Mesenchymal stem cell (in vitro differentiated cells and primary cell): ENCODE results near the gene ARFGAP1.

ENCODE experiments used
- DNase-seq: peaks from one replicate; pipeline ENCODE4 v3.0.0-alpha.2; 2013
- H2AFZ ChIP-seq: one replicate; pipeline ENCODE4 v1.6.1; 2013; ENCODE audit warnings: low read depth, mild to moderate bottlenecking, control low read depth, inconsistent platforms, low read length, moderate library complexity
- H2AK5ac ChIP-seq: 2 replicates; pipeline ENCODE4 v1.6.1; 2013; ENCODE audit warnings: low read length, moderate library complexity, mild to moderate bottlenecking, inconsistent platforms; ENCODE audit not compliant: severe bottlenecking
- H2BK120ac ChIP-seq: one replicate; pipeline ENCODE4 v1.6.1; 2013; ENCODE audit warnings: low read depth, mild to moderate bottlenecking, inconsistent platforms, low read length, moderate library complexity
- H2BK12ac ChIP-seq, 2 experiments: one replicate each; pipeline ENCODE4 v1.6.1; 2013; ENCODE audit warnings: inconsistent platforms in 2 of 2, low read length in 2 of 2, mild to moderate bottlenecking in 2 of 2, moderate library complexity in 2 of 2, control low read depth in 1 of 2
- H2BK15ac ChIP-seq: one replicate; pipeline ENCODE4 v1.6.1; 2013; ENCODE audit warnings: mild to moderate bottlenecking, low read depth, inconsistent platforms; ENCODE audit not compliant: poor library complexity, severe bottlenecking
- H2BK5ac ChIP-seq: 2 replicates; pipeline ENCODE4 v1.6.1; 2013; ENCODE audit warnings: low read depth, mild to moderate bottlenecking, low read length, control low read depth, inconsistent platforms; ENCODE audit not compliant: poor library complexity, severe bottlenecking
- H3K14ac ChIP-seq, 2 experiments: one replicate each; pipeline ENCODE4 v1.6.1; 2013; ENCODE audit warnings: inconsistent platforms in 2 of 2, low read length in 2 of 2, control low read depth in 1 of 2, mild to moderate bottlenecking in 1 of 2, moderate library complexity in 1 of 2
- H3K18ac ChIP-seq, 2 experiments: one replicate each; pipeline ENCODE4 v1.6.1; 2013; ENCODE audit warnings: inconsistent platforms in 2 of 2, low read length in 2 of 2, control low read depth in 1 of 2, low read depth in 1 of 2, mild to moderate bottlenecking in 1 of 2
- H3K23ac ChIP-seq, 2 experiments: one replicate each; pipeline ENCODE4 v1.6.1; 2013; ENCODE audit warnings: inconsistent platforms in 2 of 2, low read length in 2 of 2, mild to moderate bottlenecking in 2 of 2, moderate library complexity in 2 of 2, control low read depth in 1 of 2
- H3K27ac ChIP-seq: 2 replicates; pipeline ENCODE4 v1.5.1; 2013; ENCODE audit warnings: mild to moderate bottlenecking, moderate library complexity, low read length, control low read depth, inconsistent platforms; ENCODE audit not compliant: poor library complexity, severe bottlenecking
- H3K27me3 ChIP-seq, 2 experiments: 2 replicates each; pipeline versions ENCODE4 v1.6.1 to v1.7.0; 2013; ENCODE audit warnings: low read length in 2 of 2, mild to moderate bottlenecking in 2 of 2, moderate library complexity in 2 of 2, control low read depth in 1 of 2, inconsistent platforms in 1 of 2; ENCODE audit not compliant: control insufficient read depth in 1 of 2, insufficient read depth in 1 of 2
- H3K36me3 ChIP-seq, 2 experiments: 2 replicates each; pipeline versions ENCODE4 v1.6.1 to v1.7.0; 2013; ENCODE audit warnings: low read length in 2 of 2, control low read depth in 1 of 2, inconsistent platforms in 1 of 2, low read depth in 1 of 2, mild to moderate bottlenecking in 1 of 2; ENCODE audit not compliant: insufficient read depth in 2 of 2, control insufficient read depth in 1 of 2
- H3K4ac ChIP-seq, 2 experiments: one replicate each; pipeline ENCODE4 v1.6.1; 2013; ENCODE audit warnings: inconsistent platforms in 2 of 2, low read length in 2 of 2, mild to moderate bottlenecking in 2 of 2, moderate library complexity in 2 of 2, control low read depth in 1 of 2, low read depth in 1 of 2
- H3K4me1 ChIP-seq: 2 replicates; pipeline ENCODE4 v1.6.1; 2013; ENCODE audit warnings: low read depth, low read length, control low read depth; ENCODE audit not compliant: control insufficient read depth, insufficient read depth
- H3K4me2 ChIP-seq: 2 replicates; pipeline ENCODE4 v1.6.1; 2013; ENCODE audit warnings: low read length, mild to moderate bottlenecking, inconsistent platforms; ENCODE audit not compliant: poor library complexity, severe bottlenecking
- H3K4me3 ChIP-seq, 2 experiments: 2 replicates each; pipeline versions ENCODE4 v1.5.1 to v1.7.0; 2013; ENCODE audit warnings: low read length in 2 of 2, mild to moderate bottlenecking in 2 of 2, control low read depth in 1 of 2, low read depth in 1 of 2; ENCODE audit not compliant: insufficient read depth in 1 of 2
- H3K79me1 ChIP-seq: replicated peaks from 2 replicates; pipeline ENCODE4 v1.6.1; 2013; ENCODE audit warnings: mild to moderate bottlenecking, control low read depth, low read length, inconsistent platforms; ENCODE audit not compliant: poor library complexity, severe bottlenecking
- H3K9ac ChIP-seq: 2 replicates; pipeline ENCODE4 v1.7.0; 2013; ENCODE audit warnings: mild to moderate bottlenecking, low read length, moderate library complexity
- H3K9me3 ChIP-seq: 2 replicates; pipeline ENCODE4 v1.7.0; 2013; ENCODE audit warnings: mild to moderate bottlenecking, low read length; ENCODE audit not compliant: control insufficient read depth
- H4K8ac ChIP-seq: one replicate; pipeline ENCODE4 v1.6.1; 2013; ENCODE audit warnings: inconsistent platforms, mild to moderate bottlenecking, low read length, moderate library complexity
- H4K91ac ChIP-seq: one replicate; pipeline ENCODE4 v1.6.1; 2013; ENCODE audit warnings: mild to moderate bottlenecking, low read length, inconsistent platforms
- WGBS: methylation state at CpG from one replicate; pipeline ENCODE4 v1.1.7; 2013; ENCODE audit warnings: mixed read lengths; 5-methylcytosine and 5-hydroxymethylcytosine counted together

The ARFGAP1 gene

GRCh38 chr20:63284544-63284949 is 11.9 kb downstream of the ARFGAP1 start:
- Histone ChIP-seq H2BK15ac (no peak overlapping the region), H3K14ac (no peak overlapping the region), H4K91ac (peak overlapping the region; percentile 52), H3K4ac (no peak overlapping the region), H2AFZ (no peak overlapping the region), H2BK12ac (no peak overlapping the region), H2AK5ac (no peak overlapping the region), H3K79me1 (peaks cover 51% of the 10 kb centered on the region), H3K4me1 (peaks cover 23% of the 10 kb centered on the region), H3K27ac (no peak overlapping the region), H2BK5ac (no peak overlapping the region), H4K8ac (peak overlapping the region; percentile 7), H2BK120ac (no peak overlapping the region), H3K9ac (no peak overlapping the region), H3K27me3 (no peaks in the 10 kb centered on the region), H3K4me2 (no peak overlapping the region), H3K23ac (no peak overlapping the region), H3K9me3 (no peaks in the 10 kb centered on the region), H3K18ac (no peak overlapping the region), H3K4me3 (no peak overlapping the region), H3K36me3 (peaks cover 87 to 100% of the 10 kb centered on the region in 2 experiments)
- no peak for DNase-seq
- 89% methylated on average over 20 of the region's 25 CpGs for WGBS

- Histone ChIP-seq H2BK5ac (no peak overlapping the region), H3K27me3 (no peaks in the 10 kb centered on the region), H3K23ac (no peak overlapping the region), H3K14ac (no peak overlapping the region), H3K36me3 (peaks cover 82 to 100% of the 10 kb centered on the region in 2 experiments), H3K9ac (no peak overlapping the region), H2BK120ac (no peak overlapping the region), H4K91ac (no peak overlapping the region), H2BK12ac (no peak overlapping the region), H3K4me3 (no peak overlapping the region), H3K9me3 (no peaks in the 10 kb centered on the region), H3K27ac (no peak overlapping the region), H3K4ac (no peak overlapping the region), H3K4me1 (peaks cover 23% of the 10 kb centered on the region), H3K4me2 (no peak overlapping the region), H2BK15ac (no peak overlapping the region), H2AFZ (no peak overlapping the region), H2AK5ac (no peak overlapping the region), H3K79me1 (peaks cover 48% of the 10 kb centered on the region), H4K8ac (no peak overlapping the region), H3K18ac (no peak overlapping the region)
- WGBS: 96% methylated on average over 12 of the region's 13 CpGs
- DNase-seq: no peak
These were observed 12.4 kb downstream of the ARFGAP1 start for GRCh38 chr20:63284981-63285524.

- Histone ChIP-seq H3K27me3 (no peaks in the 10 kb centered on the region), H3K4me3 (no peak overlapping the region), H2AFZ (no peak overlapping the region), H3K23ac (no peak overlapping the region), H3K4me2 (no peak overlapping the region), H3K9me3 (no peaks in the 10 kb centered on the region), H3K4ac (no peak overlapping the region), H4K91ac (no peak overlapping the region), H2BK12ac (no peak overlapping the region), H3K9ac (no peak overlapping the region), H2BK120ac (no peak overlapping the region), H3K79me1 (peaks cover 42% of the 10 kb centered on the region), H3K18ac (no peak overlapping the region), H3K4me1 (peaks cover 32% of the 10 kb centered on the region), H3K27ac (no peak overlapping the region), H2BK5ac (no peak overlapping the region), H3K36me3 (peaks cover 74 to 100% of the 10 kb centered on the region in 2 experiments), H3K14ac (no peak overlapping the region), H2BK15ac (no peak overlapping the region), H4K8ac (no peak overlapping the region), H2AK5ac (no peak overlapping the region)
- 98% methylated on average over 40 of the region's 44 CpGs for WGBS
- DNase-seq: no peak
These were observed 13.3 kb downstream of the ARFGAP1 start for GRCh38 chr20:63285636-63286615.
